ENCODE data around the gene MTHFD2. TPM values are rescaled to one million over a fixed set of nuclear protein-coding genes. Genes with fewer than 3 reads are reported as not detected.

Gene MTHFD2
- total and polyA plus RNA-seq, 2 of the 8 experiments (the other 6 are each of a cell fraction or from before 2014, with no cell fraction given): 99.5 to 291 TPM

DNA sequence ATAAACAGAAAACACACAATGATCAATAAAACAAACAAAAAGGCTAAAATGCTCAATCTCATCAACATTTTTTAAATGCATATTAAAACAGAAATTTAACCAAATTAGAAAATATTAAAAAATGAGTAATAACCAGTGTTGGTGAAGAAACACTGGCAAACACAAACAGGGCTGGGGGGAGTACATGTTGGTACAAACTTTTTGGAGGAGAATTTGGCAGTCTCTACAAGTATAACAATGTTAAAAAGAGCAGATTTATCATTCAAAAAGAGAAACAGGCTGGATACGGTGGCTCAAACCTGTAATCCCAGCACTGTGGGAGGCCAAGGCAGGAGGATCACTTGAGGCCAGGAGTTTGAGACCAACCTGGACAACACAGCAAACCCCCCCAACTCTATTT is 33.7 kb upstream of the MTHFD2 start (continued):
- TF ChIP-seq RBBP5 (IDR thresholded peaks at IDR 0.05; ENCODE audit: borderline replicate concordance, low read depth, low read length) (no peak), NRF1 (IDR thresholded peaks at IDR 0.05; ENCODE audit: low read depth, low read length) (no peak), SIX5 (IDR thresholded peaks at IDR 0.05; ENCODE audit: low read depth, low read length) (no peak), CTBP2 (IDR thresholded peaks at IDR 0.05; ENCODE audit: borderline replicate concordance, insufficient read depth, insufficient read length, low read length) (no peak), NANOG (IDR thresholded peaks at IDR 0.05; ENCODE audit: insufficient read depth, low read depth, low read length, poor library complexity, severe bottlenecking) (no peak), PHF8 (conservative IDR thresholded peaks at IDR 0.05; ENCODE audit: low read depth, low read length) (no peak), CHD7 (IDR thresholded peaks at IDR 0.05; ENCODE audit: insufficient replicate concordance, low read length) (no peak), POLR2A (IDR thresholded peaks at IDR 0.05; ENCODE audit: control extremely low read depth in 1 of 2, low read depth in 2 of 2, low read length in 2 of 2) (no peak), SIRT6 (IDR thresholded peaks at IDR 0.05; ENCODE audit: low read length) (no peak), POLR2AphosphoS5 (IDR thresholded peaks at IDR 0.05; ENCODE audit: low read depth, low read length) (no peak), TAF7 (optimal IDR thresholded peaks at IDR 0.05; ENCODE audit: borderline replicate concordance, low read depth, low read length) (no peak)
